Lower lobe of right lung (tissue), 2 donors: Measurements from ENCODE around the gene SHC1. TPM values are rescaled to one million over a fixed set of nuclear protein-coding genes. Genes with fewer than 3 reads are reported as not detected.

Source experiments
- ATAC-seq, 2 donors: fragments of 200-7000 bp; cut with Tn5 transposase; one replicate each; pipeline ENCODE4 v1.9.1; 2020 to 2022; ENCODE audit warnings: mild to moderate bottlenecking in 2 of 2, moderate library complexity in 2 of 2
- DNase-seq: peaks from one replicate; pipeline ENCODE4 v3.0.0-alpha.2; 2020
- H3K27ac ChIP-seq: fragments of 200-600 bp; one replicate; pipeline ENCODE4 v1.8.0; 2022
- H3K27me3 ChIP-seq: fragments of 200-600 bp; one replicate; pipeline ENCODE4 v1.8.0; 2022; ENCODE audit warnings: low read depth
- H3K36me3 ChIP-seq: fragments of 200-600 bp; one replicate; pipeline ENCODE4 v1.8.0; 2022; ENCODE audit warnings: mild to moderate bottlenecking
- H3K4me1 ChIP-seq: fragments of 200-600 bp; one replicate; pipeline ENCODE4 v1.8.0; 2022
- H3K4me3 ChIP-seq: fragments of 200-600 bp; one replicate; pipeline ENCODE4 v1.8.0; 2022; ENCODE audit warnings: mild to moderate bottlenecking
- H3K9me3 ChIP-seq: fragments of 200-600 bp; one replicate; pipeline ENCODE4 v1.8.0; 2022
- CTCF ChIP-seq: fragments of 200-600 bp; IDR thresholded peaks from one replicate; pipeline ENCODE4 v1.8.0; 2022; ENCODE audit warnings: antibody characterized with exemption, mild to moderate bottlenecking
- intact Hi-C: fragments of 100-400 bp; cut with DNase I; formaldehyde crosslinking; loops from one replicate; pipeline ENCODE4 v1.11.0; 2022
- total RNA-seq: library from RNA; stranded (reverse); fragmentation: NEBNext Ultra II Directional; extraction: Animal tissue kit (Norgen Biotek cat#: 25700); gene quantifications from one replicate; pipeline ENCODE4 v1.2.1, GENCODE V29; 2021
- donor health status: DM: no; HTN: yes; CAD: no; lungs with severe emphysema.

Gene SHC1
- total RNA-seq, 1 donor from 2014 or later, result 94.8 TPM

- Histone ChIP-seq H3K27ac (no peak overlapping the region), H3K4me3 (no peak overlapping the region), H3K4me1 (peaks cover 51% of the 10 kb centered on the region), H3K9me3 (no peaks in the 10 kb centered on the region), H3K27me3 (no peaks in the 10 kb centered on the region), H3K36me3 (peaks cover 32% of the 10 kb centered on the region)
- no peak for TF ChIP-seq CTCF
- intact Hi-C loops, result no loop called here
- DNase-seq, result no peak
- no peak for ATAC-seq
These were observed 11.7 kb downstream of the SHC1 start for GRCh38 chr1:154958681-154959425.

- Histone ChIP-seq H3K4me1 (peaks cover 54% of the 10 kb centered on the region), H3K36me3 (peaks cover 24% of the 10 kb centered on the region), H3K9me3 (no peaks in the 10 kb centered on the region), H3K27ac (no peak overlapping the region), H3K27me3 (no peaks in the 10 kb centered on the region), H3K4me3 (no peak overlapping the region)
- TF ChIP-seq CTCF, result no peak
- intact Hi-C loops, result no loop called here
- ATAC-seq, result no peak
- no peak for DNase-seq
These were observed 12.5 kb downstream of the SHC1 start for GRCh38 chr1:154958036-154958435.

GRCh38 chr1:154957091-154957657 is 13.4 kb downstream of the SHC1 start:
- H3K4me1 ChIP-seq, result peaks cover 51% of the 10 kb centered on the region
- DNase-seq (no peak), ATAC-seq (no peak)
- intact Hi-C loops, result no loop called here
- TF ChIP-seq CTCF, result no peak
- H3K27me3 ChIP-seq, result no peaks in the 10 kb centered on the region
- H3K9me3 ChIP-seq, result no peaks in the 10 kb centered on the region
- no peak overlapping the region for H3K27ac ChIP-seq
- H3K4me3 ChIP-seq, result no peak overlapping the region
- H3K36me3 ChIP-seq, result peaks cover 17% of the 10 kb centered on the region

- H3K9me3 ChIP-seq, result no peaks in the 10 kb centered on the region
- peaks cover 49% of the 10 kb centered on the region for H3K4me1 ChIP-seq
These were observed 14.0 kb downstream of the SHC1 start for GRCh38 chr1:154956544-154956941.

More at GRCh38 chr1:154956544-154956941, 14.0 kb downstream of the SHC1 start:
- Histone ChIP-seq H3K27ac (peak overlapping the region; percentile 80), H3K36me3 (peaks cover 18% of the 10 kb centered on the region), H3K27me3 (no peaks in the 10 kb centered on the region), H3K4me3 (peak overlapping the region; percentile 65)
- DNase-seq (no peak), ATAC-seq (no peak)
- no peak for TF ChIP-seq CTCF
- intact Hi-C loops, result no loop called here
